ENCODE results near the gene ACO1. TPM values are rescaled to one million over a fixed set of nuclear protein-coding genes. Genes with fewer than 3 reads are reported as not detected.
"Not testable (repeated sequence)": the region's sequence is repeated elsewhere in the genome, so short reads cannot be mapped to it uniquely, and the experiment has no call there.

The ACO1 gene
- total RNA-seq: 29.6 TPM
- polyA plus RNA-seq: 31.9 TPM

DNA sequence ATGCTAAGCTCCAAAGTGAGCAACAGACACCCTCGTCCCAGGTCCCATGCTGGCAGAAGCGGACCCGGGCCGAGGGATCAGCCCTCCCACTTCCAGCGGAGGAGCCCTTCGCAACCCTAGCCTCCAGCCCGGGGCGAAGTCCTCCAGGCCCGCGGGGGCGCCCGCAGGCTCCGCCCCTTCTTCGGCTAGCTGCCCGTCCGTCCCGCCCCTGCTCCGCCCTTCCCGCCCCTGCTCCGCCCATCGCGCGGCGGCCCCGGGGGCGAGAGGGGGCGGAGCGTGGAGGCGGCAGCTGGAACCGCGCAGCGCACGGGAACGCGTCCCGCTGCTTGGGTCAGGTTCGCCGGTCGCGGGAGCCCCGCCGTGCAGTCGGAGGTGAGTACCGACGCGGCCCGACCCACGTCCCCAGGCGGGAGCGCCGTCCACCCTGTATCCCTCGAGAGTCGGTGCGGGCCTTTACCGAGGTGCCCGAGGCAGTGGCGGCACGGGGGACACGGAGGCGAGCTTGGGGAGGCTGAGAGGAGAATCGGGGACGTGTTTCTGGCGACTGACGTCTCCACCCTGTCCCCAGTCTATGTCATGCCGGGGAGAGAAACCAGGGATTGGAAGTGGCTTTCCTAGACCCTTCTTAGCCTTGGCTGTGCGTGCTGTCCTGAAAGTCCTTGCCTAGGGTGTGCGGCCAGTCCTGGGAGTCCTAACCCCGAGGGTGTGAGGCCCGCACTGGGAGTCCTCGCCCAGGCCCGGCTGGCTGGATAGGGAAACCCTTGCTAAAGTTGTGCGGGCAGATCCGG is at the start of gene ACO1:
Gene ACO1 (plus strand): TSS at position 280 of the 788 bp plus-strand sequence. CDS start 20,864 bp downstream, outside the sequence.
- under 1% methylated on average over 73 of the region's 73 CpGs for WGBS
- H3K36me3 ChIP-seq (ENCODE audit: insufficient read depth): no peaks in the 10 kb centered on the region
- H3K4me1 ChIP-seq (ENCODE audit: insufficient read depth): no peaks in the 10 kb centered on the region
- H3K4me3 ChIP-seq (ENCODE audit: low read depth, low read length): peak within 1 kb of the TSS; percentile 72
- peak within 1 kb of the TSS; percentile 84 for H3K27ac ChIP-seq (ENCODE audit: low read depth)
- peak; percentile 29 for DNase-seq (ENCODE audit: extremely low spot score)

DNA sequence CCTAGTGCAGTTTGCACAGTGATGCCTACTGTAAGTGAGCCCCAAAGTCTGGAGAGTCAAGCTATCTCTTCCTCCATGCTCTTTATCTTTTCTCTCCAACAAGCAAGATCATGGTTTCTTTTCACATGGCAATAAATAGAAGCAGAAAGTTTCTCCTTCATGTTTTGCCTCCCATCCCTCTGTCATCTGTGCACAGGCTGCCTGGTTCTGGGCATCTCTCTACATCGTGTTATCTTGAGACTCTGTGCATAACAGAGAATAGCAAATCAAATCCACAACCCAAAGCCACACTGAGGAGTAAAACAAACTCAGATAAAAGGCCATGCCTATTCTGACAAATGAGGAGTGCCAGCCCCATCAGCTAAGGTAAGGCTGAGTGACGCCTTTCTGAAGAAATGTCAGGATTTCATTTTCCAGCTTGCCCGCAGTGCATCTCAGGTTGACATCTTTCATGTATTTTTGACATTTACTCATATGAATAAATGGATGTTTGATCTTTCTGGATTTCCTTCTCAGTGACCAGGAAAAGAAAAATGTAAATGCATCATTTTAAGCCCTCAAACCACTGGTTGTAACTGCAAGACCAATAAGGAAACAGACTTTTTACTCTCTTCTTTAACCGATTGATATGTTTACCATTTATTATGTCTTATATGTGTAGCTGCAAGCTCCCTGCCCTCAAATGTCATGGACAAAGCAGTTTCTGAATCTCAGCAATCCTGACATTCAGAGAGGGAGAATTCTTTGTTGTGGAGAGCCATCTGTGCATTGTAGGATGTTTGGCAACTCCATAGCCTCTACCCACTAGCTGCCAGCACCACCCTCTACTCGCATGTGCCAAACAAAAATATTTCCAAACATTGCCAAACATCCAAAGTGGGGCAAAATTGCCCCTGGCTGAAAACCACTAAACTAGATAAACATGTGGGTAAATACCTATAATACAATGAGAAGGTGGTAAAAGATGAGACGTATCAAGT is 49.2 kb upstream of the ACO1 start:
- WGBS: 74% methylated on average over 6 of the region's 6 CpGs
- DNase-seq (ENCODE audit: extremely low spot score): no peak
- no peaks in the 10 kb centered on the region for H3K36me3 ChIP-seq (ENCODE audit: insufficient read depth)

DNA sequence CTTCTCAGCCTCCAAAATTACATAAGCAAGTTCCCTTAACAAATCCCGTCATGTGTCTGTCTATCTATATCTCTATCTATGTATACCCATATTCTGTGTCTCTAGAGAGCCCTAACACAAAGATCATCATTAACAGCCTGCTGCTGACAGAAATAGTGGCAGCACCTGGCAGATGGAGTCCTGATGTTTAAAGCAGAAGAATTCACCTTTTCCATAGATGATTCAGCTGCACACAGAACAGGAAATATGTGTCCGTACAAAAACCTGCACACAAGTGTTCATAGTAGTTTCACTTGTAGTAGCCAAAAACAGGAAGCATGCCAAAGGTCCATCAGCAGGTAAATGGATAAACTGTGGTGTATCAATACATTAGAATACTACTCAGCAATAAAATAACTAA is 45.0 kb upstream of the ACO1 start:
- H3K4me3 ChIP-seq (ENCODE audit: low read depth, low read length): no peak overlapping the region
- 75% methylated on average over 2 of the region's 2 CpGs for WGBS
- no peak for DNase-seq (ENCODE audit: extremely low spot score)

More for the DNA sequence above, 49.2 kb upstream of the ACO1 start:
- no peaks in the 10 kb centered on the region for H3K4me1 ChIP-seq (ENCODE audit: insufficient read depth)
- H3K27ac ChIP-seq (ENCODE audit: low read depth): no peak overlapping the region
- no peak overlapping the region for H3K4me3 ChIP-seq (ENCODE audit: low read depth, low read length)

DNA sequence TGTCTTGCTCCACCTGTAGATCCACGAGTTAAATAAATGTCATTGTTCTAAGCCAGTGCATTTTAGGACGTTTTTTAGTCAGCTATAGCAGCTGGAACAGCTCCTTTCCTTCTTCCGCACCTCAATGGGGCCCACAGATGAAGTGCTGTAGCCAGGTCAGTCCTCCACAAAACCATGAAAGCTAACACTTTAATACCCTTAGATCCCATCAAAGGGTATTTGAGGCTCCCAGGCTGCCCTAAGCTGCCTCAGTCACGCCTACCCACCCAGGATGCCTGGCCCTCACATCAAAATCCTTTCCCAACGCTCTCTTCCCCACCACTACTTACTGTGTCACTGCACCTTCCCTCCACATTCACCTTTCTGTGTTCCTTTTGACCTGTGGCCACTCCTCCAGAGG is 44.1 kb upstream of the ACO1 start:
- no peak for DNase-seq (ENCODE audit: extremely low spot score)

More for the DNA sequence above, 45.0 kb upstream of the ACO1 start:
- H3K36me3 ChIP-seq (ENCODE audit: insufficient read depth): no peaks in the 10 kb centered on the region
- no peaks in the 10 kb centered on the region for H3K4me1 ChIP-seq (ENCODE audit: insufficient read depth)
- H3K27ac ChIP-seq (ENCODE audit: low read depth): no peak overlapping the region

DNA sequence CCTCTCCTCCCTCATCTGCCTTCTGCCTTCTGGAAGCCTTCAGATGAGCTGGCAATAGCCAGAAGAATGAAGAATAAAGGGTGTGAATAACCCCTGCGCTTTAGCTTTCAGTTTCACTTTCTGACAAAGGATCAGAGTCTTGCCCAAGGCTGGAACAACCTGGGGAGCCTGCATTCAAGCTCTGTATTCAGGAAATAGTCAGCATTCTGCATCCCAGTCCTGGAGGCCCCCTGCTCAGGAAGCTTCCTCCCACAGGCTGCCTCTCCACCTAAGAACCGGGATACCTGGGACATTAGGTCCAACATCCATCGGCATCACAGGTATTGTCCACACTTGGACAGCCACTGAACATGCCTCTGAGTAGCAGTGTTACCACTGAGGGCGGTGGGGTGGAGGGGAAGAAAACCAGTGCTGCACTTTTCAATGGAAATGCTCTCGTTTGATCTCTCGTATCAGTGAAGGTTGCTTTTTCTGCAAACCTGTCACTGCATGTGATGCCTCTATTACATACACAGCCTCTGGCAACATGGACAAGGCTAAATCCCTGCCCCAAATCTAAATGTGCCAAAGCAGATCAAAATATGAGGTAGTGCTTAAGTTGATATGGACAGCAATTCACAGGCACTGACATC is 39.8 kb upstream of the ACO1 start:
- DNase-seq (ENCODE audit: extremely low spot score): no peak
- Histone ChIP-seq H3K4me3 (ENCODE audit: low read depth, low read length) (no peak overlapping the region), H3K27ac (ENCODE audit: low read depth) (no peak overlapping the region), H3K4me1 (ENCODE audit: insufficient read depth) (no peaks in the 10 kb centered on the region), H3K36me3 (ENCODE audit: insufficient read depth) (no peaks in the 10 kb centered on the region)
- 67% methylated on average over 6 of the region's 6 CpGs for WGBS

More for the DNA sequence above, 44.1 kb upstream of the ACO1 start:
- no peak overlapping the region for H3K27ac ChIP-seq (ENCODE audit: low read depth)
- no peak overlapping the region for H3K4me3 ChIP-seq (ENCODE audit: low read depth, low read length)
- 42% methylated on average over 5 of the region's 5 CpGs for WGBS
- H3K36me3 ChIP-seq (ENCODE audit: insufficient read depth): no peaks in the 10 kb centered on the region
- H3K4me1 ChIP-seq (ENCODE audit: insufficient read depth): no peaks in the 10 kb centered on the region

DNA sequence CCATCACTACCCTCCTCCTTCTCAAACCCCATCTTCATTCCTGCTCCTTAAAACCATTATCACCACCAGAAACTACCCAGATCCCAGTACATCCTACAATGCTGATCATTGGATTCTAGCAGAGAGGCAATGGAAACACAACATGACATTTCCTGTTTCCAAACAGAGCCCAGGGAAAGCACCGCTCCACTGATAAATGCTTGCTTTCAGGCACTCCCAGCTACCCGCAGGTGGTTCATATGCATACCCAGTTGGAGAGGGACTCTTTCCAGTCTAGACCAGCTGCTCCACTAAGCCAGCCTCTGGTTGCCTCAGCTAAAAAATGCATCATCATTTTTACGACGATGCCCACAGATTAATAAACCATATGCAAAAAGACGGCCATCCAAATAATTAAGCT is 39.2 kb upstream of the ACO1 start:
- Histone ChIP-seq H3K27ac (ENCODE audit: low read depth) (no peak overlapping the region), H3K36me3 (ENCODE audit: insufficient read depth) (no peaks in the 10 kb centered on the region), H3K4me1 (ENCODE audit: insufficient read depth) (no peaks in the 10 kb centered on the region), H3K4me3 (ENCODE audit: low read depth, low read length) (no peak overlapping the region)
- WGBS: 66% methylated on average over 5 of the region's 5 CpGs
- DNase-seq (ENCODE audit: extremely low spot score): no peak

DNA sequence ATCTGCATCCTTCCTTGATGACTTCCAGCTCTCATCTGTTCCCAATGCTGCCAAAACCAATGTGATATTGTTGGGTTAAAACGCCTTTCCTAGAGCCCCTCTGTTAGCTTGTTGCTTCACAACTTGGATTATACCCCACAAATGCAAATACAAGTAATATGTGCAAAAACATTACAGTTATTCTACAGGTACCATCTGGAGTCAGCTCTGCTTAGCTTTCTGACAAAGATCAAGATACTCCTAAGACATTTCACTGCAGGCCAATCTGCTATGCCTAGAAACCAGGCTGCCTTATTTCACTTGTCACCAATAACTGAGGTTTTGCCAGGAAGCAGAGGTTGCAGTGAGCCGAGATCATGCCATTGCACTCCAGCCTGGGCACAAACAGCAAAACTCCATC is 36.9 kb upstream of the ACO1 start:
- Histone ChIP-seq H3K4me3 (ENCODE audit: low read depth, low read length) (no peak overlapping the region), H3K4me1 (ENCODE audit: insufficient read depth) (no peaks in the 10 kb centered on the region)

DNA sequence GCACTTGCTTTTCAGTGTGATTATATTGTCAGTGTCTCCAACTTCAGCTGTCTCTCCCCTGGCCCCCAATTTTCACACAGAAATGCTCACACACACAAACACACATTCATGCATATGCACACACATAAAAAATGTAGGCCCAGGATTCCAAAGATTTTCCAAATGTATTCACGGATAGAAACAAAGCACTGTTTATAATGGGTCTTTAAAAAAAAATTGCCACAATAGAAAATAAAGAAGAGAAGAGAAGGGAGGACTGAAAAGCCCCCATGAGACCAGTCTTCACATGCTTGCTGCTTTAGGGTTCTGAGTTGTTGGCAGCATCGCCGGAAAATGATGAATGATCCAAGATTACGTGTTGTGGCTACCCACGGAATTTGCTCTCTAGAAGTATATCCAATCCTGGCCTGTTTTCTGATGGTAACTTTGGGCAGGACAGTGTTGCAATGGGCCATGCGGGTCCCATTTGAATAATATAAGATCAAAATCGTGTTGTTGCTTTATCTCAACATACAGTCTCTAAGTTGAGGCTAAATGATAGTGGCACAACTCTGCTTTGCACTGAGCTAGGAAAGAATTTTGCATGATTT is 36.2 kb upstream of the ACO1 start:
- no peaks in the 10 kb centered on the region for H3K36me3 ChIP-seq (ENCODE audit: insufficient read depth)
- no peaks in the 10 kb centered on the region for H3K4me1 ChIP-seq (ENCODE audit: insufficient read depth)
- WGBS: 56% methylated on average over 7 of the region's 7 CpGs
- no peak overlapping the region for H3K4me3 ChIP-seq (ENCODE audit: low read depth, low read length)
- no peak for DNase-seq (ENCODE audit: extremely low spot score)
- H3K27ac ChIP-seq (ENCODE audit: low read depth): no peak overlapping the region

More for the DNA sequence above, 36.9 kb upstream of the ACO1 start:
- no peak for DNase-seq (ENCODE audit: extremely low spot score)
- H3K27ac ChIP-seq (ENCODE audit: low read depth): no peak overlapping the region
- WGBS: 53% methylated on average over 2 of the region's 2 CpGs
- no peaks in the 10 kb centered on the region for H3K36me3 ChIP-seq (ENCODE audit: insufficient read depth)

DNA sequence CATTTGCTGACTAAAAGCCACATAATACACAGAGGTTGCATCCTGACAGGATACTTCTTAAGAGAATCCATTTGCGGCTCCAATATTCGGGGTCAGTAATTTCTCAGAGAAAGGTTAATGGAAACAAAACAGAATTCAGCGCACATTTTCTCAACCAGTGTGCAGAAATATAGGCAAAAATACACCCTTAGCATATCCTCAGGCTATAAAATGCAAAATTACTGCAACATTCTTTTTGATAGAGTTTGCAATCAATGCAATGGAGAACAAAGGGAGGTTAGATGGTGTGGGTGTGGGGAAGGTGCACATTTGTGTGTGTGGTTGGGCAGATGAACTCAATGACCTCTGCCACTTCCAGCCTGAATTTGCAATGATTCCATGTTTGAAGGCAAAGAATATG is 35.4 kb upstream of the ACO1 start:
- 94% methylated on average over 3 of the region's 3 CpGs for WGBS
- no peak for DNase-seq (ENCODE audit: extremely low spot score)
- H3K4me1 ChIP-seq (ENCODE audit: insufficient read depth): no peaks in the 10 kb centered on the region
- H3K4me3 ChIP-seq (ENCODE audit: low read depth, low read length): no peak overlapping the region
- no peaks in the 10 kb centered on the region for H3K36me3 ChIP-seq (ENCODE audit: insufficient read depth)
- H3K27ac ChIP-seq (ENCODE audit: low read depth): no peak overlapping the region

DNA sequence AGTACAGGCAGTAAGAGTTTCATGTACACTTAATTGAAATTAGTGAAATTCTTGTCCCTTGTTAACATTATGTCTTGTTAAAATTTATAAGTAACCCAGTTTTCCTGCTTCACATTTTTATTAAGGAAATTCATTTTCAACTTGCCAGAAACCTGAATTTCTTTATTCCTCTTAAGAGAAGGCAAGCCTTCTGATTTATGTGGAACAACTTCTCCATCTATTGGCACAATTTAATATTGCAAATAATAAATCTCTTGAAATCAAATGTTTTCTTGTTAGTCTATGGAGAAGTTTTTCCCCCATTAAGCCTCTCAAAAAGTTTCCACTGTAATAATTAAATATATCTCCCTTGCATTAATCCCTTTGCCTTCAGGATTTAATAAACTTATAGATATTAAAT is 33.8 kb upstream of the ACO1 start:
- H3K27ac ChIP-seq (ENCODE audit: low read depth): no peak overlapping the region
- DNase-seq (ENCODE audit: extremely low spot score): peak; percentile 4
- H3K36me3 ChIP-seq (ENCODE audit: insufficient read depth): no peaks in the 10 kb centered on the region
- no peaks in the 10 kb centered on the region for H3K4me1 ChIP-seq (ENCODE audit: insufficient read depth)
- H3K4me3 ChIP-seq (ENCODE audit: low read depth, low read length): no peak overlapping the region

DNA sequence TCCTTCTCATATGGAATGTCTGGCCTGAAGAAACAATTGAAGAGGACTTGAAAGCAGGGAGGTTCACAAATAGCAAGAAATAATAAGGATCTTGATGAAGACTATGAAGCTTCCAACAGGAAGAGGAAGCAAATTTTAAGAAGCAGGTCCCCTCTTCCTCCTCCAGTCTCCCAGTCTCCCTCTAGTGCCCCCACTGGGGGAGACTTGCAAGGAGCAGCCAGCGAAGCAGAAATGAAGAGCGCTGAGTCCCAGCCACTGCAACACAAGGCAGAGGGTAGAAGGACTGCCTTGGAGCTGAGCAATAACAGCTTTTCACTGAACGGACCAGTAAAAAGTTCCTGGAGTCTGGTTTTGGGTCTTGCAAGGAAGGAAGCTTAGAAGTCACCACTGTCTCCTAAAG is 32.6 kb upstream of the ACO1 start:
- no peak for DNase-seq (ENCODE audit: extremely low spot score)
- Histone ChIP-seq H3K4me3 (ENCODE audit: low read depth, low read length) (no peak overlapping the region), H3K27ac (ENCODE audit: low read depth) (no peak overlapping the region), H3K36me3 (ENCODE audit: insufficient read depth) (no peaks in the 10 kb centered on the region), H3K4me1 (ENCODE audit: insufficient read depth) (no peaks in the 10 kb centered on the region)
- 69% methylated on average over 3 of the region's 3 CpGs for WGBS

DNA sequence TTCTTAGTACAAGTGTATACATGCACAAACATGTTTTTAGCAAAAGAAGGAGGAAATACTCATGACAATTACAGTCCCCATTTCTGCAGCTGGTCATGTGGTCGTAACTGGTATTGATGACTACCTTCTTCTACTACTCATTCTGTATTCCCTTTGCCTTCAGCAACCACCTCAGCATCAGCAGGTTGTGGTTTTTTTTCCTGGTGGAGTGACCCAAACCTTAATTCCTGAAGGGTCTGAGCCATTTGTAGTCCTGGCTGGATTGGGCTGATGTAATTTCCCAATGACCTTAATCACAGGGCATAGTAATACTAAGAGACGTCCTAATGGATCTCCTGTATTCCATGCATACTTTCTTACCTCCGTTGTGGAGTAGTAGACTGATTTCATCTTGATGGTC is 31.0 kb upstream of the ACO1 start:
- WGBS: 73% methylated on average over 3 of the region's 3 CpGs
- H3K4me3 ChIP-seq (ENCODE audit: low read depth, low read length); H3K36me3 ChIP-seq (ENCODE audit: insufficient read depth); H3K27ac ChIP-seq (ENCODE audit: low read depth); DNase-seq (ENCODE audit: extremely low spot score); H3K4me1 ChIP-seq (ENCODE audit: insufficient read depth): not testable (repeated sequence)

DNA sequence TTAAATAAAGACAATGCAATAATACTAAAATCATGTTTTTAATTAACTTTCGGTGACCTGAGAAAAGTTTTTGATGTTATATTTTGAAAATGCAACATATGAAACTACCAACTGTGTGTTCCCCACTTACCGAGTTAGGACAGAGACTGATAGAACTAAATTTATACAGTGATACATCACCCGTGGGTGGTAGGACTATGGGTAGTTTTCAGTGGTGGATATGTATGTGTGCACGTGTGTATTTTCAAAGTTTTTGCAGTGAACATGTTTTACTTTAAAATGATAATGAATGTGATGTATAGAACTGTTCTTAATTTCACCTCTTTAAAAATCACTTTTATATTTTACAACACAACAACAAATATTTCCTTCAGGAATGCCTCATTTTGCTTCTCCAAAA is 25.0 kb upstream of the ACO1 start:
- no peak for DNase-seq (ENCODE audit: extremely low spot score)
- no peaks in the 10 kb centered on the region for H3K36me3 ChIP-seq (ENCODE audit: insufficient read depth)
- H3K27ac ChIP-seq (ENCODE audit: low read depth): no peak overlapping the region
- WGBS: 70% methylated on average over 4 of the region's 4 CpGs
- no peaks in the 10 kb centered on the region for H3K4me1 ChIP-seq (ENCODE audit: insufficient read depth)
- no peak overlapping the region for H3K4me3 ChIP-seq (ENCODE audit: low read depth, low read length)

All from urinary bladder (tissue), 4 donors.